Astrocyte (in vitro differentiated cells and primary cell): ENCODE results near the gene CERT1.

Source experiments
- CTCF ChIP-seq: IDR thresholded peaks from 2 replicates; pipeline ENCODE4 v1.5.1; 2011; ENCODE audit warnings: low read depth, mild to moderate bottlenecking, inconsistent platforms, low read length, moderate library complexity; ENCODE audit not compliant: insufficient read depth
- EZH2 ChIP-seq: IDR thresholded peaks from 2 replicates; pipeline ENCODE4 v1.6.1; 2012; ENCODE audit warnings: mild to moderate bottlenecking, low read length, inconsistent platforms; ENCODE audit not compliant: insufficient read depth

- TF ChIP-seq CTCF = no peak
- no peak for TF ChIP-seq EZH2
These were observed 8.3 kb upstream of the CERT1 start for GRCh38 chr5:75519761-75520160.
